Loucy (cell line): Measurements from ENCODE around the gene NCKAP5.

Experiments used
- H2AFZ ChIP-seq: fragments of 200-600 bp; sonication (generic); 2 replicates; pipeline ENCODE4 v1.6.0; 2016; ENCODE audit warnings: antibody characterized with exemption, mild to moderate bottlenecking, low read length, moderate library complexity
- H3F3A ChIP-seq: fragments of 200-600 bp; 2 replicates; pipeline ENCODE4 v1.6.0; 2016; ENCODE audit warnings: antibody characterized with exemption, low read depth, mild to moderate bottlenecking
- H3K27me3 ChIP-seq: fragments of 200-600 bp; sonication (generic); 2 replicates; pipeline ENCODE4 v1.6.1; 2014; ENCODE audit warnings: low read length, mild to moderate bottlenecking; ENCODE audit not compliant: insufficient read depth, poor library complexity, severe bottlenecking
- H3K36me3 ChIP-seq: fragments of 200-600 bp; sonication (generic); 2 replicates; pipeline ENCODE4 v1.6.1; 2016; ENCODE audit warnings: low read length; ENCODE audit not compliant: insufficient read depth
- H3K4me1 ChIP-seq: fragments of 200-600 bp; sonication (generic); 2 replicates; pipeline ENCODE4 v1.5.1; 2014; ENCODE audit warnings: low read length, mild to moderate bottlenecking; ENCODE audit not compliant: insufficient read depth, poor library complexity, severe bottlenecking
- H3K4me2 ChIP-seq: fragments of 200-600 bp; sonication (generic); 2 replicates; pipeline ENCODE4 v1.6.0; 2014; ENCODE audit warnings: antibody characterized with exemption, low read length, low read depth, mild to moderate bottlenecking; ENCODE audit not compliant: poor library complexity, severe bottlenecking
- H3K4me3 ChIP-seq: fragments of 200-600 bp; sonication (generic); 2 replicates; pipeline ENCODE4 v1.5.1; 2014; ENCODE audit warnings: low read length, mild to moderate bottlenecking, mixed read lengths; ENCODE audit not compliant: poor library complexity, severe bottlenecking
- H3K79me2 ChIP-seq: fragments of 200-600 bp; sonication (generic); 2 replicates; pipeline ENCODE4 v1.6.1; 2014; ENCODE audit warnings: low read length; ENCODE audit not compliant: insufficient read depth
- H3K9ac ChIP-seq: fragments of 200-600 bp; sonication (generic); 2 replicates; pipeline ENCODE4 v1.6.0; 2014; ENCODE audit warnings: mild to moderate bottlenecking, low read depth, low read length, moderate library complexity; ENCODE audit not compliant: poor library complexity, severe bottlenecking
- H3K9me2 ChIP-seq: fragments of 200-600 bp; sonication (generic); replicated peaks from 2 replicates; pipeline ENCODE4 v1.6.1; 2016; ENCODE audit warnings: low read depth, low read length, mixed read lengths
- H3K9me3 ChIP-seq: fragments of 200-600 bp; sonication (generic); 2 replicates; pipeline ENCODE4 v1.6.1; 2014; ENCODE audit warnings: mild to moderate bottlenecking, antibody characterized with exemption, low read length, low read depth; ENCODE audit not compliant: insufficient read depth
- H4K20me1 ChIP-seq: fragments of 200-600 bp; sonication (generic); 2 replicates; pipeline ENCODE4 v1.6.0; 2014; ENCODE audit warnings: antibody characterized with exemption, low read length, mild to moderate bottlenecking; ENCODE audit not compliant: insufficient read depth, poor library complexity, severe bottlenecking
- EZH2phosphoT487 ChIP-seq: fragments of 200-600 bp; IDR thresholded peaks from 2 replicates; pipeline ENCODE4 v1.6.1; 2018; ENCODE audit warnings: antibody characterized with exemption, mild to moderate bottlenecking, moderate library complexity, borderline replicate concordance
- TF ChIP-seq, protein P1 (sequence below): fragments of 200-600 bp; sonication (generic); conservative IDR thresholded peaks from 2 replicates; pipeline ENCODE4 v1.5.1; 2014; ENCODE audit warnings: mild to moderate bottlenecking, antibody characterized with exemption, low read length

The NCKAP5 gene

GRCh38 chr2:133434959-133435668 lies 133.1 kb downstream of the NCKAP5 start:
- no peaks in the 10 kb centered on the region for H3K4me1 ChIP-seq
- H3K9me2 ChIP-seq, result no peaks in the 10 kb centered on the region
- TF ChIP-seq, protein P1, sequence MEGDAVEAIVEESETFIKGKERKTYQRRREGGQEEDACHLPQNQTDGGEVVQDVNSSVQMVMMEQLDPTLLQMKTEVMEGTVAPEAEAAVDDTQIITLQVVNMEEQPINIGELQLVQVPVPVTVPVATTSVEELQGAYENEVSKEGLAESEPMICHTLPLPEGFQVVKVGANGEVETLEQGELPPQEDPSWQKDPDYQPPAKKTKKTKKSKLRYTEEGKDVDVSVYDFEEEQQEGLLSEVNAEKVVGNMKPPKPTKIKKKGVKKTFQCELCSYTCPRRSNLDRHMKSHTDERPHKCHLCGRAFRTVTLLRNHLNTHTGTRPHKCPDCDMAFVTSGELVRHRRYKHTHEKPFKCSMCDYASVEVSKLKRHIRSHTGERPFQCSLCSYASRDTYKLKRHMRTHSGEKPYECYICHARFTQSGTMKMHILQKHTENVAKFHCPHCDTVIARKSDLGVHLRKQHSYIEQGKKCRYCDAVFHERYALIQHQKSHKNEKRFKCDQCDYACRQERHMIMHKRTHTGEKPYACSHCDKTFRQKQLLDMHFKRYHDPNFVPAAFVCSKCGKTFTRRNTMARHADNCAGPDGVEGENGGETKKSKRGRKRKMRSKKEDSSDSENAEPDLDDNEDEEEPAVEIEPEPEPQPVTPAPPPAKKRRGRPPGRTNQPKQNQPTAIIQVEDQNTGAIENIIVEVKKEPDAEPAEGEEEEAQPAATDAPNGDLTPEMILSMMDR, result no peak
- no peak for TF ChIP-seq EZH2phosphoT487
- H3F3A ChIP-seq, result no peaks in the 10 kb centered on the region
- H3K27me3 ChIP-seq, result no peaks in the 10 kb centered on the region
- no peaks in the 10 kb centered on the region for H4K20me1 ChIP-seq
- H3K36me3 ChIP-seq, result no peaks in the 10 kb centered on the region
- no peak overlapping the region for H3K4me2 ChIP-seq
- H3K9ac ChIP-seq, result no peak overlapping the region
- no peak overlapping the region for H2AFZ ChIP-seq
- no peaks in the 10 kb centered on the region for H3K79me2 ChIP-seq
- H3K4me3 ChIP-seq, result no peak overlapping the region
- H3K9me3 ChIP-seq, result no peaks in the 10 kb centered on the region

DNA sequence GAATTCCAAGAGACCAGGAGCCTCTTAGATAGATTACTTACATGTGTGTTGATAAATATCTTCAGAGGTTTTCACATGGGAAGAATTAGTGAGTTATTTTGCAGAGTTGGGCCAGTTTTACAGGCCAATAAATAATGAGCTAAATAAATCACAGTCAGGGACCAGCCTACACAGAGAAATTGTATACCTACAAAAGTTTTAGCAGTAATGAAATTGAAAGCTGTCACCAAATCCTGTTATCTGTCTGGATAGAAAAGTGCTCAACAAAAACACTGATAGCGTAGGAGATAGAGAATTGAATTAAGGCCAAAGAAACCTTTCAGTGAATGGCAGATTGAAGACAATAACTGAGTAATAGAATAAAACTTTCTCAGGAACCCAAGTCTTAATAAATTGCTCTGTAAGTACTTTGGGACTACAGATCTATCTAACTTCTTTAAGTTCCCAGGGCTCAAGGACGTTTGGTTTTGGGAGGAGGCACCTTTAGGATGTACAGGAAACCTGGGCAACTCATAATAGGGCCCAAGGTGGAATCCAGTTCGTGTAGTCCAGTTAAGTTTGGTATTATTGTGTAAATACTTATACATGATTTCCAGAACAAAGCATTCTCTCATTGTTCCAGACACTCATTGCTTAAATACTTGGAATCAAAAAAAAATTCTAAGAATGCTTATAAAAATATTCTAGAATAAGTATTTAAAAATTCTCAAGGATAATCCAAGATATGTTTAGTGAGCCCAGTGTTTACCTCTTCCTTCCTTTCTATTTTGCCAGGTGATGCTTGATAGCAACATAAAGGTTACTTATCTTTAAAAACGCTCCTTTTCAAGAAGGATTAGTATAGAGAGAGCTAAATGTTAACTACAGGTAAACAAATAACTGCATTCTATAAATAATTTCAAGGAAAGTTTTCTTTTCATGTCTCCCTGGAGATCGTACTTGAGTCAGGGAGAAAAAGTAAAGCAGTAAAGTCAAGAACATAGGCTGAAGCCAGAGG lies 134.5 kb downstream of the NCKAP5 start:
- H2AFZ ChIP-seq, result no peak overlapping the region
- H3F3A ChIP-seq, result no peaks in the 10 kb centered on the region
- H3K36me3 ChIP-seq, result no peaks in the 10 kb centered on the region
- H3K27me3 ChIP-seq, result no peaks in the 10 kb centered on the region
- H3K4me3 ChIP-seq, result no peak overlapping the region
- no peaks in the 10 kb centered on the region for H3K9me2 ChIP-seq
- no peak overlapping the region for H3K9ac ChIP-seq
- no peak overlapping the region for H3K4me2 ChIP-seq
- no peaks in the 10 kb centered on the region for H3K9me3 ChIP-seq
- no peaks in the 10 kb centered on the region for H4K20me1 ChIP-seq
- no peak for TF ChIP-seq EZH2phosphoT487
- TF ChIP-seq, protein P1, result no peak
- no peaks in the 10 kb centered on the region for H3K4me1 ChIP-seq
- no peaks in the 10 kb centered on the region for H3K79me2 ChIP-seq

DNA sequence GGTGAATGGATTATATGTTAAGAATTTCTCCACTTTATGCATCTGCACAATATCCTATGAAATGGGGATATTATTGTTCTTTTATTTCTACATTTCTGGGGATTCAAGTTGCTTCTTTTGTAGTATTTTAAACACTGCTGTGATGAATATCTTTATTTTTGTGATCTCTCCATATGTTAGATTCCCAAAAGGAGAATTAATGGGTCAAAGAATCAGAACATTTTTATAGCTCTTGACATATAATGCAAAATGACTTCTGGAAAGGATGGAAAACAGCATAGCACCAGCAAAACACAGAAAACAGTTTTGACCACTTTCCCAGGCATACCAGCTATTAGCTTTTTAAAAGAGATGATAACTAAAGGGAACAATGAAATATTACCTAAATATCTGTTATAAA lies 135.5 kb downstream of the NCKAP5 start:
- H3K4me2 ChIP-seq, result no peak overlapping the region
- TF ChIP-seq, protein P1, result no peak
- TF ChIP-seq EZH2phosphoT487, result no peak
- H3K4me1 ChIP-seq, result no peaks in the 10 kb centered on the region
- no peaks in the 10 kb centered on the region for H4K20me1 ChIP-seq
- H3K9me2 ChIP-seq, result no peaks in the 10 kb centered on the region
- H3K4me3 ChIP-seq, result no peak overlapping the region
- H2AFZ ChIP-seq, result no peak overlapping the region
- no peaks in the 10 kb centered on the region for H3K36me3 ChIP-seq
- no peak overlapping the region for H3K9ac ChIP-seq
- no peaks in the 10 kb centered on the region for H3K79me2 ChIP-seq
- H3F3A ChIP-seq, result no peaks in the 10 kb centered on the region
- no peaks in the 10 kb centered on the region for H3K9me3 ChIP-seq
- no peaks in the 10 kb centered on the region for H3K27me3 ChIP-seq
